NCI-H460 (cell line): Measurements from ENCODE around the gene OPHN1. TPM values are rescaled to one million over a fixed set of nuclear protein-coding genes. Genes with fewer than 3 reads are reported as not detected.
A peak's percentile ranks its signal among the peaks of the same experiment; 100 is the strongest.
"Not testable (repeated sequence)": the region's sequence is repeated elsewhere in the genome, so short reads cannot be mapped to it uniquely, and the experiment has no call there.

ENCODE experiments used
- DNase-seq: peaks from one replicate; pipeline ENCODE4 v3.0.0-alpha.2; 2016; ENCODE audit warnings: low read depth; ENCODE audit errors: extremely low read depth
- total RNA-seq: library from RNA; depleted of rRNA; stranded (reverse); fragments of >200 nt; shearing (Covaris generic); gene quantifications from 2 replicates; pipeline ENCODE4 v1.2.3, GENCODE V29; 2014

The OPHN1 gene
- total RNA-seq, 1 experiment from 2014 or later = 3.0 TPM

- no peak for DNase-seq
These were observed 10.8 kb downstream of the OPHN1 start for GRCh38 chrX:68422478-68422877.

GRCh38 chrX:68421636-68422035 is 11.7 kb downstream of the OPHN1 start:
- no peak for DNase-seq

- no peak for DNase-seq
These were observed 12.7 kb downstream of the OPHN1 start for GRCh38 chrX:68420559-68420958.

DNA sequence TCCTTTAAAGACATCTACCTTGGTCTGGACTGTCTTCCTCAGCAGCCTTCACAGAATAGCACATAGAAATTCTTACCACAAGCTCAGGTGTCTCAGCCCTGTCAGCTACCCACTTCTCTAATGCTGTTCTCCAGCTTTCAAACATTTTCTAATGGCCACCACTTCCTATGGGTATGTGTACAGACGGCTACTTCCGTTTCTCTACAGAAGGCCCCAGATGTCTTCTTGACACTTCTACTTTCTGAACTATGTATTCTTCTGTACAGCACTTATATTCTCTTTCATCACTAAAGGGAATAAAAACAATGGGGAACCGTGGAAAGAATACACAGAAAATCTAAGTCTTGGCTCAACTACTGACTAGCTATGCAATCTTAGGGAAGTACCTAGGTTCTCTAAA is 13.3 kb downstream of the OPHN1 start:
- no peak for DNase-seq

- DNase-seq = no peak
These were observed 15.6 kb downstream of the OPHN1 start for GRCh38 chrX:68417651-68418050.

DNA sequence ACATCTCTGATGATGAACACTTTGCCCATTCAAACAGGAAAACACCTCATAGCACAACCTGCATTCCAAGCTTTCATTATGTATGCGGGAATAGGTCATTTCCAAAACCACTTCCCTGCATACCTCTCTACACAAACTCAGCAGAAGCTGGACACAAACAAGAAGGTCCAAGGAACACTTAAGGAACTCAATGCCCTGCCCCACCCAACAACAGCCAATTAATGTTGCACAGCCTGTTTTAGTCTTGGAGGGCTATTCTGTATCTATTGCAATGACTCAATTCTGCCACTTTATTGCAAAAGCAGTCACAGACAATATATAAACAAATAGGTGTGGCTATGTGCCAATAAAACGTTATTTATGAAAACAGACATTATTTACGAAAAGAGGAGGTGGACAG is 16.7 kb downstream of the OPHN1 start:
- peak; percentile 13 for DNase-seq

DNA sequence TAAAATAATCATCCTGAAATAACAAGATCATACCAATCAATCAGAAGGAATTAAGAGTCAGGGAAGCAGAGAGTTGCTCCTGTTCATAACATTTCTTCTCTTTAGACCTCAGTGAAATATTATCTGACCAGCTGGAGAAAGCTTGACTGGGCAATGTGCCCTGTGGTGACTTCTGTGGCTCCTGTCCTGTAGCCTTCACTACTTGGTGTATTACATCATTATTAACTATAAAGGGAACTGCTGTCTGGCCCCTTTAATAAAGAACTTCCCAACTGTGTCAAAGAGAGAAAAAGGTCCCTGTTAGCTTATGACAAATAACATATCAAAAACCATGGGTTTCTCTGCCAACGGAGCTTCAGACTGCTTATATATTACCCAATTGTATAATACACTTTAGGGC is 18.0 kb downstream of the OPHN1 start:
- DNase-seq = no peak

DNA sequence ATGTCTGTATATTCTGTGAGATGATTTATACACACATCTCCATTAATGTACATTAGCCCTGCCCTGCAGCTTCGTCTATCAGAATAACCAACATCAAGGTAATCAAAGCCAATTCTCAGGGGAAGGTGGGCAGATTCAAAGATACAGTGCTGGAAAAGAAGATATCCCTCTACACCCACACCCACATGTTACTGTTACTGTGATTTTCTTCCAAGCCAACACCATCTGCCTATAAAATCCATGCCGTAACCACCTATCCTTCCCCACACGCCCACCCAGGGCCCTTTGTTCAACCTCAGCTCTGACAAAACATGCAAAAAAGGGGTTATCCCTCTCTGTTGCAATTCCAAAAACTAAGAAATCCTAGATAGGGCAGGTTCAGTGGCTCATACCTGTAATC is 20.0 kb downstream of the OPHN1 start:
- no peak for DNase-seq

DNA sequence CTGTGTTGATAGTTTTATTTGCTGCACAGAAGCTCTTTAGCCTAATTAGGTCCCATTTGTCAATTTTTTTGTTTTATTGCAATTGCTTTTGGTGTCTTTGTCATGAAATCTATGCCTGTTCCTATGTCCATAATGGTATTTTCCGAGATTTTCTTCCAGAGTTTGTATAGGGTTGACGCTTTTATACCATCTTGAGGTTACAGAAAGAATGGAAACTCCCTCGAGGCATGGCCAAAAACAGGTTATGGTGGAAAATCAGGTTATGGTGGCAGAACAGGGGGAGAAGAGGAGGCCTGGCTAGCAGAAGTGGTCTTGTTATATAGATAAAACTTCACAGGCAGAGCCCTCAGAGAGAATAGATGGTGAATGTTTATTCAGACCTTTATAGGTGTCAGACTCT is 21.6 kb downstream of the OPHN1 start:
- no peak for DNase-seq

DNA sequence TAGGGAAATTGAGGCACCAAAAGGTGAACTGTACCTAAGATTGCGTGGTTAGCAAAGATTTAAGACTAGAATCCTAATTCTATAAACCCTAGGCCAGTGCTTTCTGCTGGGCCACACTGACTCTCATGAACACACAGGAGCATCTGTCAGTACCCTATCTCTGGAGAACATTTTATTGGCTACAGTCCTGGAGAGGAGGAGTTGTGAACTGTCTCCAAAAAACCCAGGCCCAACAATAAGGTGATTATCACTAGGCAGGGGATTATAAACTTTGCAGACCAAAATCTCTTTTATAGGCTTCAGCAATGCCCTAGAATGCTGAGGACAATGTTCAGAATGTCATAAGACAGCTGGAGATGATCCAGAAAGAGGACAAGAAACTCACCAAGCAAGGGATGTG is 24.1 kb downstream of the OPHN1 start:
- DNase-seq = no peak

GRCh38 chrX:68403522-68403921 is 29.8 kb downstream of the OPHN1 start:
- DNase-seq = no peak

- no peak for DNase-seq
These were observed 30.3 kb downstream of the OPHN1 start for GRCh38 chrX:68403038-68403437.

DNA sequence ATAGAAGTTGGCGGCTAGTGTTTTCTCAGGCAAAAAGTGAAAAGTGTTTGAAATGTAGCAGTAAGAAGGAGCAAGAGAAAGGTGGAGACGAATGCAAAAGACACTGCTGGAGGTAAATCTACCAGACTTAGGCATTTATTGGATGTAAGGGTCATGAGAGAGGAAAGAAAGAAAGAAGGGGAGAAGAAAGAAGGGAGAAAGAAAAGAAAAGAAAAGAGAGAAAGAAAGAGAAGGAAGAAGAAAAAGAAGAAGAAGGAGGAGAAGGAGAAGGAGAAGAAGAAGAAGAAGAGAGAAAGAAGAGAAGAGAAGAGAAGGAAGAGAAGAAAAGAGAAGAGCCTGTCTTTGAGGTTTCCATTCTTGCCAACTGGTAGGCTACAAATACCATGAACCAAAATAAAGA is 31.2 kb downstream of the OPHN1 start:
- no peak for DNase-seq

DNA sequence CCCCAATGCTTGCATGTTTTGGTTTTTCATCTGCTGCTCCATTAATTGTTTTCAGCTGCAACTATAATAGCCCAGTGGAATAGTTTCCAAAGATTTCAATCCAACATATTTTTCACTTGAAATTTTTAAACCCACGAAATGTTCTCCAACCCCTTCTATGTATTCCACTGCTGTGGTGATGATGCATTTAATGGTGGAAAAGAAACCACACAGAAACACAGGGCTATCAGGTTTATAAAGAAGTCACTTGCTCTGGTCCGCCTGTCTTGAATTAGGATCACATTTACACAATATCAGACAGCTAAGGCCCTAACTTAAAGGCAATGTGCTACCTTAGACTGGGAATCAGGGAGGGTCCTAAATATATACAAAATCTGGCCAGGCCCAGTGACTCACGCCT is 35.0 kb downstream of the OPHN1 start:
- no peak for DNase-seq

DNA sequence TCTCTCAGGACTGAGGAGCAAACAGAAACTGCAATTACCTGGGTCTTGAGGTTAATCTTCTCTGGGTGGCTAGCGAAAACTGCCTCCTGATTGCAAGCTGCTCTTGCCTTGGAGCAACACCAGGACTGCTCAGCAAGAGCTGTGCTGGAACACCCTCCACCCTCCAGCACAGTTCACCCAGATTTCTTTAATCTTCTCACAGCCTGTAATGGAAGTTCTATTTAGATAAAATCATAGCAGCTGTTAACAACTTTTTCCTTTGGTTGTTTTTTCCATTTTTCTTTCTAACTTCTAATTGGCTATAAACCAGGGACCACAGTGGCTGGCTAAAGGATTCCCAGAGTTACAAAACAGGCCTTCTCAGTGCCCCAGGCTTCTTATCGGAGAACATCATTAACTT is 36.3 kb downstream of the OPHN1 start:
- DNase-seq = no peak

GRCh38 chrX:68389419-68389960 is 43.8 kb downstream of the OPHN1 start:
- DNase-seq = not testable (repeated sequence)

GRCh38 chrX:68387776-68388175 is 45.5 kb downstream of the OPHN1 start:
- DNase-seq = no peak

- no peak for DNase-seq
These were observed 49.8 kb downstream of the OPHN1 start for GRCh38 chrX:68383540-68383939.

GRCh38 chrX:68377579-68377978 is 55.7 kb downstream of the OPHN1 start:
- DNase-seq = not testable (repeated sequence)

DNA sequence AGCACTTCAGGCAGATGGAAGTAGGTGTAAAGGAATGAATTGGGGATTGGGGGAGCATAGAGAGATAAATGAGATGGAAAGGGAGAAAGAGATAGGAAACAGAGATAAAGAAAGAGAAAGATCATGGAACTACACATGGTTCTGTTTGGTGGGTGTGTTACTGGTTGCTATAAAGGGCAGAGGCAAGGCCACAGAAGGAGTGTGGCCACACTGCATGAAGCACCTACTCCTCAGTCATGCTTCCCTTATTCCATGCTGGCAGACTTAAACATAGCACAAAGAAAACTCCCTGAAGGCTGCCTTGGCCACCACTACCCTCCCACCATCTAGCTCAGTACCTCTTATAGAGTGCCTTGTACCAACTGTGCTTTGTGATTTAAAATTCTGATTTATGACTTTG is 56.9 kb downstream of the OPHN1 start:
- DNase-seq = no peak

DNA sequence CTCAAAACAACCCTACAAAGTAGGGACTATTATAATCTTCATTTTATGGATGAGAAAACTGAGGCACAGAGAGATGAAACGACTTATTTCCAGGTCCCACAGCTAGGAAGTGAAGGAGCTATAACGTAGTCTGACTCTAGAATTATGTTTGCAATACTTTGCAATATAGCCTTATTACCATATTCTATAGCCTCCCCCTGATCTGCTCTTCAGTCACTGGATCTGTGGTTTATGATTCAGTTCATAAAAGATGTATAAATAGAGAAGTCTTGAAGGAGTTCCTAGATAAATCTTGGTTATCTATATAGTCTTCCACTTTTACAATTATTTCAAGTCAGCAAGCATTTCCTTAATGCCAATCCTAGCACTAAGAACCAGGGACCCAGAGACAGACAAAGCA is 57.5 kb downstream of the OPHN1 start:
- DNase-seq = no peak

DNA sequence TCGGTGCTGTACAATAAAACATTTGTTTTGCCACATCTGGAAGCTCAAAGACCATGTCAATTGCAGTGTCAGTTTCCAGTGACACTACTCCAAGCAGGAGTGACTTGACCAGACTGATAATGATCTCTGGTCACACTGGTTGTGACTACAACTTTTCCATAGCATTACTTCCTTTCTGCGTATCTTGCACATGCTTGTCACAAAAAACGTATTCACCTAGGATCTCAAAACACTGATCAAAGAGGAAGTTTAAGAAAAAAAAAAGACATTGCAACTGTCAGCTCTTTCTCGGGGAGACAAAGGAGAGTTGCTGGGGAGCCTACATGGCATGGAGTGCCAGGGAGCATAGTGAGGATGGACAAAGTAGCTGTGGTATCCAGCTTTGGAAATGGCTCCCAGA is 60.6 kb downstream of the OPHN1 start:
- no peak for DNase-seq

DNA sequence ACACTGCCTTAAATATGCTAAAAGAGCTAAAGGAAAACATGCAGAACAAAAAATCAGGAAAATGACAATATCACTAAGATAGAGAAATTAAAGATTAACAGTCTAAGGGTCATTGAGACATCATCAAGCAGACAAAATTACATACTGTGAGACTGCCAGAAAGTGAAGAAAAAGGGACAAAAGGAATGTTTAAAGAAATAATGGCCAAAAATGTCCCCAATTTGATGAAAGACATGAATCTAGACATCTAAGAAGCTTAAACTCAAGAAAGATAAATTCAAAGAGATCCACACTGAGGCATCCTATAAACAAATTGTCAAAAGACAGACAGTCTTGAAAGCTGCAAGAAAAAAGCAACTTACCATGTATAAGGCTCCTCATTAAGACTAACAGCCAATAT is 63.7 kb downstream of the OPHN1 start:
- DNase-seq = no peak

DNA sequence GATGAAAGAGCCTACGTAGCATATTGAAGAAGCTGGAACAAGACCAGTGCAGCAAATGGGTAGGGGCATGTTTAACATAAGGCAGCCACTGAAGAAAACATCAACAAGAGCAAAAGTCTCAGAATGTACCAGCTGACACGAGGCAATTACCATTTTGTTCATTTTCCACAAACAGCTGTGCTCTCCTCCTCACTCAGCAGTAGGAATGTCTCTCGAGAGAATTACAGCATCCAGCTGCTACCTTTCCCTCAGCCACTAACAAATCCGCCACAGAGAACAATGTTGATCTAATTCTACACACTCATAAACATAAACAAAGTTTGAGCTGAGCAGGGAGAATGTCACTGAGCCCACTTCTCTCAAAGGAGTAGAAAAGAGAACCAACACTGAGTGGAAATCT is 68.0 kb downstream of the OPHN1 start:
- DNase-seq = no peak
